IMR-90 (cell line): Measurements from ENCODE around the gene CMSS1.

Experiments used
- CTCF ChIP-seq: conservative IDR thresholded peaks from 2 replicates; pipeline ENCODE4 v1.5.1; 2012; ENCODE audit warnings: mild to moderate bottlenecking, low read depth, low read length, improper control_type of control experiment
- ELK1 ChIP-seq: fragments of 150-350 bp; IDR thresholded peaks from 2 replicates; pipeline ENCODE4 v1.6.1; 2016; ENCODE audit warnings: low read depth, mild to moderate bottlenecking, low read length, moderate library complexity, borderline replicate concordance
- FOS ChIP-seq: fragments of 150-350 bp; IDR thresholded peaks from 2 replicates; pipeline ENCODE4 v1.6.1; 2016; ENCODE audit warnings: low read depth, low read length
- MAFK ChIP-seq: IDR thresholded peaks from 2 replicates; pipeline ENCODE4 v1.6.1; 2012; ENCODE audit warnings: low read depth, low read length, improper control_type of control experiment
- MAZ ChIP-seq: IDR thresholded peaks from 2 replicates; pipeline ENCODE4 v1.6.1; 2012; ENCODE audit warnings: low read depth, mild to moderate bottlenecking, low read length, improper control_type of control experiment, moderate library complexity, borderline replicate concordance
- POLR2A ChIP-seq: IDR thresholded peaks from 2 replicates; pipeline ENCODE4 v1.6.1; 2012; ENCODE audit warnings: mild to moderate bottlenecking, low read depth, low read length
- RAD21 ChIP-seq: IDR thresholded peaks from 2 replicates; pipeline ENCODE4 v1.6.1; 2012; ENCODE audit warnings: low read length, improper control_type of control experiment
- RCOR1 ChIP-seq: IDR thresholded peaks from 2 replicates; pipeline ENCODE4 v1.6.1; 2012; ENCODE audit warnings: mild to moderate bottlenecking, low read length, improper control_type of control experiment; ENCODE audit not compliant: insufficient replicate concordance
- RFX5 ChIP-seq: IDR thresholded peaks from 2 replicates; pipeline ENCODE4 v1.8.0; 2012; ENCODE audit warnings: low read depth, mild to moderate bottlenecking, low read length, moderate library complexity
- TF ChIP-seq, protein P1 (sequence below): fragments of 150-350 bp; IDR thresholded peaks from 2 replicates; pipeline ENCODE4 v1.6.1; 2017; ENCODE audit warnings: mild to moderate bottlenecking, antibody characterized with exemption, low read length, low read depth

DNA sequence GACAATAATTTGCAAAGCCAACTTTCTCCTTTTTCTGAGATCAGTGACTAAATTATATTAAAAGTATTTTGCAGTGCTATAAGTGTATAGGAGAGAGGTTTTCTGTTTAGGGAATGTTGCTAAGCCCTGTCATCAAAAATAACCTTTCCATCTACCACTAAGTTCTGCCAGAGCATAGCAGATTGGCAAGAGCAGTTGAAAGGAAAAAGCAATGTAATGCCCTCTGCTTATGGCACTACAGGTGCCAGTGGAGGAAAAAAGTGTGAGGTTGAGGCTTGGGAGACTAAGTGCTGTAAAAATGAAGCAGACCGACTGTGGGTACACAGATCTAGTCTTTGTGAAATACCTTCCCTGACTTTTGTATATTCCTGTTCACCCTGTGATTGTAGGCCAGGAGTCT is 285.1 kb downstream of the CMSS1 start:
- TF ChIP-seq RCOR1, result no peak
- TF ChIP-seq MAZ, result no peak
- no peak for TF ChIP-seq CTCF
- no peak for TF ChIP-seq RFX5
- no peak for TF ChIP-seq POLR2A
- TF ChIP-seq, protein P1, sequence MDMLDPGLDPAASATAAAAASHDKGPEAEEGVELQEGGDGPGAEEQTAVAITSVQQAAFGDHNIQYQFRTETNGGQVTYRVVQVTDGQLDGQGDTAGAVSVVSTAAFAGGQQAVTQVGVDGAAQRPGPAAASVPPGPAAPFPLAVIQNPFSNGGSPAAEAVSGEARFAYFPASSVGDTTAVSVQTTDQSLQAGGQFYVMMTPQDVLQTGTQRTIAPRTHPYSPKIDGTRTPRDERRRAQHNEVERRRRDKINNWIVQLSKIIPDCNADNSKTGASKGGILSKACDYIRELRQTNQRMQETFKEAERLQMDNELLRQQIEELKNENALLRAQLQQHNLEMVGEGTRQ, result no peak
- no peak for TF ChIP-seq FOS
- TF ChIP-seq RAD21, result no peak
- TF ChIP-seq MAFK, result no peak
- no peak for TF ChIP-seq ELK1
